Amniotic stem cell (primary cell): ENCODE results near the gene KAT5.
A peak's percentile ranks its signal among the peaks of the same experiment; 100 is the strongest.
"Not testable (repeated sequence)": the region's sequence is repeated elsewhere in the genome, so short reads cannot be mapped to it uniquely, and the experiment has no call there.

Source experiments
- DNase-seq: peaks from one replicate; lab custom pipeline; 2025; lab: John Stamatoyannopoulos, UW

The KAT5 gene

GRCh38 chr11:65744699-65745042 is 32.6 kb downstream of the KAT5 start:
- DNase-seq = no peak

- no peak for DNase-seq
Observed at GRCh38 chr11:65745049-65745448, 33.0 kb downstream of the KAT5 start.

- DNase-seq = not testable (repeated sequence)
Observed at GRCh38 chr11:65762169-65762568, 50.1 kb downstream of the KAT5 start.

- DNase-seq = not testable (repeated sequence)
Observed at GRCh38 chr11:65762816-65763215, 50.8 kb downstream of the KAT5 start.

GRCh38 chr11:65764434-65764833 is 52.4 kb downstream of the KAT5 start:
- DNase-seq = no peak

GRCh38 chr11:65766535-65766934 is 54.5 kb downstream of the KAT5 start:
- peak; percentile 5 for DNase-seq

- DNase-seq = no peak
Observed at GRCh38 chr11:65767406-65767805, 55.4 kb downstream of the KAT5 start.

- DNase-seq = not testable (repeated sequence)
Observed at GRCh38 chr11:65767806-65768205, 55.8 kb downstream of the KAT5 start.
